ENCODE results near the gene SIGLEC9.

Gene SIGLEC9

GRCh38 chr19:51081476-51081875, 43.2 kb upstream of the SIGLEC9 start:
- no peak overlapping the region for H3K4me3 ChIP-seq (ENCODE audit: low read depth, low read length)
- no peak for DNase-seq (ENCODE audit: low read depth, low spot score)
- in situ Hi-C loops (cut with HindIII; ENCODE audit: low sequenced_read_pairs) = no loop called here
- TF ChIP-seq, protein P1, sequence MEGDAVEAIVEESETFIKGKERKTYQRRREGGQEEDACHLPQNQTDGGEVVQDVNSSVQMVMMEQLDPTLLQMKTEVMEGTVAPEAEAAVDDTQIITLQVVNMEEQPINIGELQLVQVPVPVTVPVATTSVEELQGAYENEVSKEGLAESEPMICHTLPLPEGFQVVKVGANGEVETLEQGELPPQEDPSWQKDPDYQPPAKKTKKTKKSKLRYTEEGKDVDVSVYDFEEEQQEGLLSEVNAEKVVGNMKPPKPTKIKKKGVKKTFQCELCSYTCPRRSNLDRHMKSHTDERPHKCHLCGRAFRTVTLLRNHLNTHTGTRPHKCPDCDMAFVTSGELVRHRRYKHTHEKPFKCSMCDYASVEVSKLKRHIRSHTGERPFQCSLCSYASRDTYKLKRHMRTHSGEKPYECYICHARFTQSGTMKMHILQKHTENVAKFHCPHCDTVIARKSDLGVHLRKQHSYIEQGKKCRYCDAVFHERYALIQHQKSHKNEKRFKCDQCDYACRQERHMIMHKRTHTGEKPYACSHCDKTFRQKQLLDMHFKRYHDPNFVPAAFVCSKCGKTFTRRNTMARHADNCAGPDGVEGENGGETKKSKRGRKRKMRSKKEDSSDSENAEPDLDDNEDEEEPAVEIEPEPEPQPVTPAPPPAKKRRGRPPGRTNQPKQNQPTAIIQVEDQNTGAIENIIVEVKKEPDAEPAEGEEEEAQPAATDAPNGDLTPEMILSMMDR (IDR thresholded peaks at IDR 0.05; ENCODE audit: low read depth, low read length) = no peak

- in situ Hi-C loops (cut with HindIII; ENCODE audit: low sequenced_read_pairs) = no loop called here
- no peak for DNase-seq (ENCODE audit: low read depth, low spot score)
- TF ChIP-seq, protein P1 (IDR thresholded peaks at IDR 0.05; ENCODE audit: low read depth, low read length) = no peak
- no peak within 1 kb of the TSS for H3K4me3 ChIP-seq (ENCODE audit: low read depth, low read length)
These were observed 42.1 kb upstream of the SIGLEC9 start, which contains the start of gene KLK14 for GRCh38 chr19:51082611-51083010. Gene KLK14, minus strand, starts transcription at chr19:51082887. Its CDS starts 273 bp downstream, at chr19:51082614.

DNA sequence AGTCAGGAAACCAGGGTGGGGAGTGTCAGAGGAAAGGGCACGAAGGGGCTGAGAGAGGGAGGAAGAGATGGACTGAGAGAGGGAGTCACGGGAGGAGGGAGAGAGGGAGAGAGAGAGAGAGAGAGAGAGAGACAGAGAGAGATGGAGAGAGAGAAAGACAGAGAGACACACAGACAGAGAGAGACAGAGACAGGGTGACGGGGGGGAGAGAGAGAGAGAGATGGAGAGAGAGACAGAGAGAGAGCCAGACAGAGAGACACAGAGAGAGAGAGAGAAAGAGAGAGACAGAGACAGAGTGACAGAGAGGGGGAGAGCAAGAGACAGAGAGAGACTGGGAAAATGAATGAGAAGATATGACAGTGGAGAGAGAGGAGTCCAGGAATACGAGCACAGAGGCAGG, 41.5 kb upstream of the SIGLEC9 start:
- TF ChIP-seq, protein P1 (IDR thresholded peaks at IDR 0.05; ENCODE audit: low read depth, low read length) = no peak
- in situ Hi-C loops (cut with HindIII; ENCODE audit: low sequenced_read_pairs) = no loop called here
- no peak overlapping the region for H3K4me3 ChIP-seq (ENCODE audit: low read depth, low read length)
- DNase-seq (ENCODE audit: low read depth, low spot score) = no peak

DNA sequence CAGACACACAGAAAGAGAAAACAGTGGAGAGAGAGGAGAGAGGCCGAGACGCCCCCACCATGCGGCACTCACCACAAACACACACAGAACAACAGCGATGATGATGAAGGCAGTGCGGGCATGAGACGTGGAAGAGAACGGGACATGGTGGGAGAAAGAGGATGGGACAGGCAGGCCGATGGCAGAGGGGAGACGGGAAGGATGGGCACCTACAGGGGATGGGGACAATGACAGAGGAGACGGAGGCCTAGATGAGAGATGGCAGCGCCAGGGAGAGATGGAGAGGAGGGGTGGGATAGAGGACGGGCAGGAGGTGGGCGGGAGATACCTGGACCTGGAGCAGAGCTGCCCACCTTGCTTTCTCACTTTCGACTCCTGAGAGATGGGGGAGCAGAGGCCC, 40.9 kb upstream of the SIGLEC9 start:
- H3K4me3 ChIP-seq (ENCODE audit: low read depth, low read length) = no peak overlapping the region
- TF ChIP-seq, protein P1 (IDR thresholded peaks at IDR 0.05; ENCODE audit: low read depth, low read length) = no peak
- no peak for DNase-seq (ENCODE audit: low read depth, low spot score)
- in situ Hi-C loops (cut with HindIII; ENCODE audit: low sequenced_read_pairs) = no loop called here

DNA sequence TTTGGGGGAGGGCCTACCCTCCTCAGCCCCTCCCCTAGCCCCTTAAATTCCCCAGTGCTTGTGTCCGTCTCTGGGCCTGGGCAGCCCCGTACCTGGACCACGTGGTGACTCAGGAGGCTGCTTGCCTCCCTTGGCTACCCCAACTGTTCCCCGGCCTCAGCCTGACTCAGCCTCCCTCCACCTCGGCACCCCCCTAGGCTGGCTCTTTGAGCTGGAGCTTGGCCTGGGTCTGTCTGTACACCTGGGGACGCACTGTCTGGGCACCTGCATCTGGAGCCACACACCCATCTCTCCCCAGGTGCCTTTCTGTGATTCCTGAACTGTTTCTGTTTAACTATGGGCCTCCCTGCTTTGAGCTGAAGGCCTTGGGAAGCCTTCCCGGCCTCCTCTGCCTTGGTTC, 40.2 kb upstream of the SIGLEC9 start:
- DNase-seq (ENCODE audit: low read depth, low spot score) = no peak
- TF ChIP-seq, protein P1 (IDR thresholded peaks at IDR 0.05; ENCODE audit: low read depth, low read length) = no peak
- no peak overlapping the region for H3K4me3 ChIP-seq (ENCODE audit: low read depth, low read length)
- in situ Hi-C loops (cut with HindIII; ENCODE audit: low sequenced_read_pairs) = no loop called here

GRCh38 chr19:51086153-51086850, 38.4 kb upstream of the SIGLEC9 start:
- TF ChIP-seq, protein P1 (IDR thresholded peaks at IDR 0.05; ENCODE audit: low read depth, low read length) = no peak
- no peak for DNase-seq (ENCODE audit: low read depth, low spot score)
- in situ Hi-C loops (cut with HindIII; ENCODE audit: low sequenced_read_pairs) = no loop called here
- no peak overlapping the region for H3K4me3 ChIP-seq (ENCODE audit: low read depth, low read length)
